IPS-20b (cell line): ENCODE results near the gene COQ7.

Experiments used
- H3K27ac ChIP-seq: one replicate; pipeline ENCODE4 v1.5.1; 2013; ENCODE audit warnings: low read length
- H3K27me3 ChIP-seq: 2 replicates; pipeline ENCODE4 v1.6.1; 2013; ENCODE audit warnings: mild to moderate bottlenecking, low read length, inconsistent platforms; ENCODE audit not compliant: insufficient read depth
- H3K36me3 ChIP-seq: 2 replicates; pipeline ENCODE4 v1.6.1; 2013; ENCODE audit warnings: low read depth, mild to moderate bottlenecking, inconsistent platforms, low read length, moderate library complexity; ENCODE audit not compliant: insufficient read depth
- H3K4me1 ChIP-seq: 2 replicates; pipeline ENCODE4 v1.6.1; 2013; ENCODE audit warnings: mild to moderate bottlenecking, control low read depth, inconsistent platforms, low read length, moderate library complexity; ENCODE audit not compliant: insufficient read depth
- H3K4me3 ChIP-seq: 2 replicates; pipeline ENCODE4 v1.5.1; 2013; ENCODE audit warnings: mild to moderate bottlenecking, low read length, inconsistent platforms
- H3K9ac ChIP-seq: 2 replicates; pipeline ENCODE4 v1.6.1; 2013; ENCODE audit warnings: low read depth, mild to moderate bottlenecking, inconsistent platforms, low read length, moderate library complexity
- H3K9me3 ChIP-seq: 2 replicates; pipeline ENCODE4 v1.6.1; 2013; ENCODE audit warnings: mild to moderate bottlenecking, low read depth, low read length, inconsistent platforms; ENCODE audit not compliant: insufficient read depth

Gene COQ7

GRCh38 chr16:19088341-19088916 is 21.0 kb downstream of the COQ7 start:
- Histone ChIP-seq H3K27me3 (peaks cover 19% of the 10 kb centered on the region), H3K27ac (no peak overlapping the region), H3K36me3 (no peaks in the 10 kb centered on the region), H3K9me3 (no peaks in the 10 kb centered on the region), H3K9ac (no peak overlapping the region), H3K4me1 (no peaks in the 10 kb centered on the region), H3K4me3 (no peak overlapping the region)

GRCh38 chr16:19089410-19089955 is 22.1 kb downstream of the COQ7 start:
- peaks cover 19% of the 10 kb centered on the region for H3K27me3 ChIP-seq
- no peak overlapping the region for H3K9ac ChIP-seq
- no peaks in the 10 kb centered on the region for H3K36me3 ChIP-seq
- H3K9me3 ChIP-seq: no peaks in the 10 kb centered on the region
- H3K4me3 ChIP-seq: no peak overlapping the region
- H3K27ac ChIP-seq: no peak overlapping the region
- no peaks in the 10 kb centered on the region for H3K4me1 ChIP-seq

- Histone ChIP-seq H3K36me3 (no peaks in the 10 kb centered on the region), H3K9ac (no peak overlapping the region), H3K4me3 (no peak overlapping the region), H3K9me3 (no peaks in the 10 kb centered on the region), H3K27ac (no peak overlapping the region), H3K4me1 (no peaks in the 10 kb centered on the region), H3K27me3 (peaks cover 5% of the 10 kb centered on the region)
Measured at GRCh38 chr16:19090916-19091315, 23.5 kb downstream of the COQ7 start.

DNA sequence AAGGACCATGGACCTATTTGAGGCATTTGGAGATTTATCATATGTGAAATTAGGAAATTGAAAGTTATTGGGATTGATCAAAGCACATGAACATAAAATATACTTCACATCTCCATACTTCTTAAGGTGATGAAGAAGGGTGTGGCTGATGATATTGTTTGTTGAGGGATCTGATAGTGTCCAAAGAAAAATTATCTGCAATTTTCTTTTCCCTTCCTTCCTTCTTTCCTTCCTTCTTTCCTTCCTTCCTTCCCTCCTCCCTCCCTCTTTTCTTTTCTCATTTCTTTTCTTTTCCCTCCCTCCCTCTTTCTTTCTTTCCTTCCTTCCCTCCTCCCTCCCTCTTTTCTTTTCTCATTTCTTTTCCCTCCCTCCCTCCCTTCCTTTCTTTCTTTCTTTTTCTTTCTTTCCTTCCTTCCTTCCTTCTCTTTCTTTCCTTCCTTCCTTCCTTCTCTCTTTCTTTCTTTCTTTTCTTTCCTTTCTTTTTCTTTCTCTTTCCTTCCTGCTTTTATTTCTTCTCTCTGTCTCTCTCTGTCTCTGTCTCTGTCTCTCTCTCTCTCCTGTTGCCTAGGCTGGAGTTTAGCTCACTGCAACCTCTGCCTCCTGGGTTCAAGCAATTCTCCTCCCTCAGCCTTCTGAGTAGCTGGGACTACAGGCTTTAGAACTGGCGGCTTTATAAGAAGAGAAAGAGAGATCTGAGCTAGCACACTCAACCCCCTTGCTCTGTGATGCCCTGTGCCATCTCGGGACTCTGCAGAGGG is 25.4 kb downstream of the COQ7 start:
- H3K4me3 ChIP-seq: no peak overlapping the region
- H3K36me3 ChIP-seq: no peaks in the 10 kb centered on the region
- H3K9me3 ChIP-seq: no peaks in the 10 kb centered on the region; the same call in 1 of the 2 replicates
- no peaks in the 10 kb centered on the region for H3K4me1 ChIP-seq
- no peaks in the 10 kb centered on the region for H3K27me3 ChIP-seq
- H3K9ac ChIP-seq: no peak overlapping the region
- H3K27ac ChIP-seq: no peak overlapping the region

DNA sequence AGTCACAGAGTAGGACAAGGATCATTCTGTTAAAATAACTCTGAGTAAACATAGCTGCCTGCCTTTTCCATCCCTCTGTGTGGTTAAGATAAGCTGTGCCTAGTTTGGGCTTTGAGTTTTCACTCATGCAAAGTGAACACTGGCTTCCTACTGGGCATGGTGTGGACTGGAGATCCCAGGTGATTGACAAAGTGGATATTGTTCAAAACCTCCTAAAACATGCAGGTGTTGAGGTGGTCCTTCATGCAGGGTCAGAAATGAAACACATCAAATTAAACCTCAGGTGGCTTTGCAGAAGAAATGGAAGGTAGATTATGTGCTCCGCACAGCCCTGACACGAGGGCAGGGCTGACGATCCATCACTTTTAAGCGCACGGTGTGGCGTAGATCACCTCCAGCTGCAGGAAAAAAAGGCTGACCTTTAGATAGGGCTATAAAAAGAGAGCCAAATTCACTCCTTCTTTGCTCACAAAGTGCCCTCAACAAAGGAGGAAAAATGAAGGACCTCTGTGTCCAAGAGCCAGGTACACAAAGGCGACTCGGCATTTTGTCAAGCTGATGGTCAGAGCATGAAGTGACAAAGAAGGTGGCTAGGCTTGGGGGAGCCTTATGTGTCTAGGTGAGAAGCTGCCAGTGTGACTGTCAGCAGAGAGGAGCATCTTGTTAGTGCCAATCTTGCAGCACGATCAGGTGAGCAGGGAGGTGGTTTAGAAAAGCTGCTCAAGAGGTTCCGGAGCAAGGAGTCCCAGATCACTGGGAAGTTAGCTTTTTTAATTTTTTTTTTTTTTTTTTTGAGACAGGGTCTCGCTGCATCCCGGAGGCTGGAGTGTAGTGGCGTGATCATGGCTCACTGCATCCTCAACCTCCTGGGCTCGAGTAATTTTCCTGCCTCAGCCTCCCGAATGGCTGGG is 26.5 kb downstream of the COQ7 start:
- H3K9me3 ChIP-seq: peaks cover 6% of the 10 kb centered on the region; the same call in 1 of the 2 replicates
- no peak overlapping the region for H3K27ac ChIP-seq
- no peak overlapping the region for H3K9ac ChIP-seq
- no peaks in the 10 kb centered on the region for H3K27me3 ChIP-seq
- H3K4me1 ChIP-seq: no peaks in the 10 kb centered on the region
- H3K4me3 ChIP-seq: no peak overlapping the region
- no peaks in the 10 kb centered on the region for H3K36me3 ChIP-seq

DNA sequence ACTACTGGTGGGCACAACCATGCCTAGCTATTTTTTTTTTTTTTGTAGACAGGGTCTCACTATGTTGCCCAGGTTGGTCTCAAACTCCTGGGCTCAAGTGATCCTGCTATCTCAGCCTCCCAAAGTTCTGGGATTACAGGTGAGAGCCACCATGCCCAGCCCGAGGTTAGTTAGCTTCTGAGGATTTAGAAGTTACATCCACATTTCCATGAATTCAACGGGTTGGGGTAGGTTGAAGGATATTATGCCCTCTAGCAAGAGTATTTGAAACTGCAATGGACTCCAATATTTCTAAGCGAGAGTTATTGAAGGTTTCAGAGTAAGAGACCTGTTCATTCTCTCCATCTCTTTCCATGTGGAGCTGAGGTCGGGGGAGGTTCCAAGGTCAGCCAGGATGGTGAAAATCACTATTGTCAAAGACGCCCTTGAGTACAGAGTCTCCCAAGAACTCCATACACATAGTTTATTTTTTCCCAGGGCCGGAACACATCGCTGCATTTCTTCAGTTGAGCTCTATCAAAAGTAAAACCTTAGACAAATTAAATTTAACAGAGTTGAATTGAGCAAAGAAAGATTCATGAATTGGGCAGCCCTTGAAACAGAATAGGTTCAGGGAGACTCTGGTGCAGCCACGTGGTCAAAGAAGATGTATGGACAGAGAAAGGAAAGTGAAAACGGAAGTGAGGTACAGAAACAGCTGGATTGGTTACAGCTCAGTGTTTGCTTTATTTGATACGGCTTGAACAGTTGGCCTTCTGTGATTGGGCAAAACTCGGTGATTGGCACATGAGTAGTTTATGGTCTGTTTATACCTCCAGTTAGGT is 27.3 kb downstream of the COQ7 start:
- peaks cover 6% of the 10 kb centered on the region; the same call in 1 of the 2 replicates for H3K9me3 ChIP-seq
- H3K9ac ChIP-seq: no peak overlapping the region
- H3K36me3 ChIP-seq: no peaks in the 10 kb centered on the region
- no peaks in the 10 kb centered on the region for H3K27me3 ChIP-seq
- no peak overlapping the region for H3K27ac ChIP-seq
- no peak overlapping the region for H3K4me3 ChIP-seq
- no peaks in the 10 kb centered on the region for H3K4me1 ChIP-seq

DNA sequence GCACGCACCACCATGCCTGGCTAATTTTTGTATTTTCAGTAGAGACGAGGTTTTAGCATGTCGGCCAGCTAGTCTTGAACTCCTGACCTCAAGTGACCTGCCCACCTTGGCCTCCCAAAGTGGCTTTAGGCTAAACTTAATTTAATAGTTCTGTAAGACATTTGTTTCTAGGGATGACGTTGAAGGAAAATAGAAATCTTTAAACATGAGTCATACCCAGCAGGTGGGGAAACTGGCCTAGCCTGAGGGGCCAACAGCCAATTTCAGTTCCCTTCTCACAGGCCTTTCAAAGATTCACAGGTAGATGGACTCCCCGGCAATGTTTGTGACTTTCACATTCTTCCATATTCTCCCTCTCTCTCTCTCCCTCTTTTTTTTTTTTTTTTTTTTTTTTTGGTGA is 28.2 kb downstream of the COQ7 start:
- Histone ChIP-seq H3K9me3 (peaks cover 6% of the 10 kb centered on the region; the same call in 1 of the 2 replicates), H3K9ac (no peak overlapping the region), H3K36me3 (no peaks in the 10 kb centered on the region), H3K4me3 (no peak overlapping the region), H3K4me1 (no peaks in the 10 kb centered on the region), H3K27ac (no peak overlapping the region), H3K27me3 (no peaks in the 10 kb centered on the region)

DNA sequence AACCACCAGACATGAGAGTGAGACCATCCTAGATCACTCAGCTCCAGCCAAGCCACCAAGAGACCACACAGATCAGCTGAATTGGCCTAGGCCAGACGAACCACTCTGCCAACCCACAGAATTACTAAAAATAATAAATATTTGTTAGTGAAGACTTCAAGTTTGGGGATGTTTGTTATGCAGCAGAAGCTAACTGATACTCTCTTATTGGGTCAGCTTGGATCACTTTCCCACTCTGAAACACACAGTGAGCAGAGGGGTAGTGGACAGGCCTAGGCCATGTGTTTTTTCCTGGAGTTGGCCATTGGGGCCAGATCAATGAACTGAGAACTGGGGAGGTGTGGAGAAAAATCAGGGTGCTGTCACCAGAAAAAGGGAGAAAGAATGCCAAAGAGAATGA is 30.8 kb downstream of the COQ7 start:
- Histone ChIP-seq H3K27me3 (no peaks in the 10 kb centered on the region), H3K27ac (no peak overlapping the region), H3K9me3 (peaks cover 6% of the 10 kb centered on the region; the same call in 1 of the 2 replicates), H3K36me3 (no peaks in the 10 kb centered on the region), H3K9ac (no peak overlapping the region), H3K4me1 (no peaks in the 10 kb centered on the region), H3K4me3 (no peak overlapping the region)

GRCh38 chr16:19102187-19102872 is 34.9 kb downstream of the COQ7 start:
- no peak overlapping the region for H3K4me3 ChIP-seq
- peaks cover 6% of the 10 kb centered on the region; the same call in 1 of the 2 replicates for H3K9me3 ChIP-seq
- no peak overlapping the region for H3K9ac ChIP-seq
- no peak overlapping the region for H3K27ac ChIP-seq
- 0 out of 2 replicates have a peak, but pooled peaks cover 3% of the 10 kb centered on the region for H3K4me1 ChIP-seq
- H3K36me3 ChIP-seq: no peaks in the 10 kb centered on the region
- H3K27me3 ChIP-seq: no peaks in the 10 kb centered on the region

GRCh38 chr16:19104607-19105006 is 37.2 kb downstream of the COQ7 start:
- no peaks in the 10 kb centered on the region for H3K36me3 ChIP-seq
- H3K4me3 ChIP-seq: no peak overlapping the region
- H3K27me3 ChIP-seq: no peaks in the 10 kb centered on the region
- no peak overlapping the region for H3K27ac ChIP-seq
- 0 out of 2 replicates have a peak, but pooled peaks cover 3% of the 10 kb centered on the region for H3K4me1 ChIP-seq
- no peaks in the 10 kb centered on the region for H3K9me3 ChIP-seq
- no peak overlapping the region for H3K9ac ChIP-seq
